OCI-M2 (cell line): ENCODE measurements around the gene YIPF2.
"Not testable (repeated sequence)": the region's sequence is repeated elsewhere in the genome, so short reads cannot be mapped to it uniquely, and the experiment has no call there.

Experiments
- DNase-seq: peaks from one replicate; lab custom pipeline; 2025; ENCODE audit not compliant: unreplicated experiment; lab: John Stamatoyannopoulos, UW

The YIPF2 gene

DNA sequence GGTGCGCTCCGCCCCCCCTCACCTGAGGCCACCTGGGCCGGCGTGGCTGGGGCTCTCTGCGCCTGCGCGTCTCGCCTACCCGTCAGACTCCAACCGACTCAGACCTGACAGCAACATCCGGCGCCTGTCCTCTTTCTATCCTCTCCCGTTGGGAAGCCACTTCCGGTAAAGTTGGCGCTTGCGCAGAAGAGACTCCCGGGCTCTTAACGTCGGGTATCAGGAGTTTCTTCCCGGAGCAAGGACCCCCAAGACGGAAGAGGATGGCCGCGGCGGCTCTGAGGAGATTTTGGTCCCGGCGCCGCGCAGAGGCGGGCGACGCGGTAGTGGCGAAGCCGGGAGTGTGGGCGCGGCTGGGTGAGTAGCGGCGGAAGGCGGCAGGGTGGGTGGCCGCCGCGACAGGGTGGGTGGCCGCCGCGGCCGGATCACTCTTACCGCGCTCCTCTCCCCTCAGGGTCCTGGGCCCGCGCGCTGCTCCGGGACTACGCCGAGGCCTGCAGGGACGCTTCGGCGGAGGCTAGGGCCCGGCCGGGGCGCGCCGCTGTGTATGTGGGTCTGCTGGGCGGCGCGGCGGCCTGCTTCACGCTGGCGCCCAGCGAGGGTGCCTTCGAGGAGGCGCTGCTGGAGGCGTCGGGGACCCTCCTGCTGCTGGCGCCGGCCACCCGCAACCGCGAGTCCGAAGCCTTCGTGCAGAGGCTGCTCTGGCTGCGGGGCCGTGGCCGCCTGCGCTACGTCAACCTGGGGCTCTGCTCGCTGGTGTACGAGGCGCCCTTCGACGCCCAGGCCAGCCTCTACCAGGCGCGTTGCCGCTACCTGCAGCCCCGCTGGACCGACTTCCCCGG is at the start of gene YIPF2, which contains the start of gene TIMM29:
Gene YIPF2, minus strand, starts transcription at position 77 of the 839 bp plus-strand sequence. CDS start 229 bp downstream, outside the sequence.
Gene TIMM29, plus strand, starts transcription at position 249 of the 839 bp plus-strand sequence. Its CDS starts 12 bp downstream, at position 261.
- DNase-seq = peak; percentile 100

GRCh38 chr19:10977742-10978092 is 49.3 kb upstream of the YIPF2 start:
- DNase-seq = no peak

DNA sequence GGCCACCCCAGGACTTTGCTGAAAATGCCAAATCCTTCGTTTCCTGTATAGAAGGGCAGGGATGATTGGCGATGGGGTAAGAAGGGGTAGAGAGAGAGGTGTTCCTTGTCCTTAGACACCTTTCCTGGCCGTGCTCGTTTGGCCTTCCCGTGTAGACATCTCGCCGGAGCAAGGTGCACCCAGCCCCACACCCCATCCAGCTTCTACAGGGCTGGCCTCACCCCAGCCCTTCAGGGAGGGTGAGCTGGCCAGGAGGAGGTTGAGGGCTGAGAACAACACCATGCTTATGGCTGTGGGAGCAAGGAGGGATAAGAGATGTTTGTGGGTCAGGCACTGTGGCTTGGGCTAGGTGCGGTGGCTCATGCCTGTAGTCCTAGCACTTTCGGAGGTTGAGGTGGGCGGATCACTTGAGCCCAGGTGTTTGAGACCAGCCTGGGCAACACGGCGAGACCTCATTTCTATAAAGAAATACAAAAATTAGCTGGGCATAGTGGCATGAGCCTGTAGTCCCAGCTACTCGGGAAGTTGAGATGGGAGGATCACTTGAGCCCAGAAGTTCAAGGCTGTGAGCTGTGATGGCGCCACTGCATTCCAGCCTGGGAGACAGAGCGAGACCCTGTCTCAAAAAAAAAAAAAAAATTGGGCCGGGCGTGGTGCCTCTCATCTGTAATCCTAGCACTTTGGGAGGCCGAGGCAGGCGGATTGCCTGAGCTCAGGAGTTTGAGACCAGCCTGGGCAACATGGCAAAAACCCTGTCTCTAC is 47.9 kb upstream of the YIPF2 start:
- no peak for DNase-seq

DNA sequence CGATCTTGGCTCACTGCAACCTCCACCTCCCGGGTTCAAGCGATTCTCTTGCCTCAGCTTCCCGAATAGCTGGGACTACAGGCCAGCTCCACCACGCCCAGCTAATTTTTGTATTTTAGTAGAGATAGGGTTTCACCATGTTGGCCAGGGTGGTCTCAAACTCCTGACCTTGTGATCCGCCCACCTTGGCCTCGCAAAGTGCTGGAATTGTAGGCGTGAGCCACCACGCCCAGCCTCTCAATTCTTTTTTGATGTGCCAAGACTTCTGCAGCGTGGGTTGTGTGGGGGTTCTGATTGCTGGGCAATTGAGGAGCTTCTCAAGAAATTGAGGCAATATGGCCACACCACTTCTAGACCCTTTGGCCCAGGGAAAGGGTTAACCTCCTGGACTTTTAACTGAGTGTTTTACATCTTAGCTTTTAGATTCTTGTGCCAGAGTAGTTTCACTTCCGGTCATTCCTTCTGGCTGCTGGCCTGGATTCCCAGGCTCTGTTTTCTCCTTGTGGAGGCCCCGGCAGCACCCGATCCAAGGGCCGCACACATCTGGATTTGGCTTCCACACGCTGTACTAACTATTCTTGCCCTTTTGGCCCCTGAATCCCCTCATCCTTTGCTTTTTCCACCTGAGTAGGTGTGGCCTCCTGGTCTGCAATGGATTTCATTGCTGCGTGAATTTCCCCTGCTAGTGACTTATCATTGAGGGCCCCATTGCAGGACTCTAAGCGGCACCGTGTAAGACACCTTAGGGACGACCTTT is 47.1 kb upstream of the YIPF2 start:
- no peak for DNase-seq

GRCh38 chr19:10971107-10971726 is 42.8 kb upstream of the YIPF2 start:
- no peak for DNase-seq

DNA sequence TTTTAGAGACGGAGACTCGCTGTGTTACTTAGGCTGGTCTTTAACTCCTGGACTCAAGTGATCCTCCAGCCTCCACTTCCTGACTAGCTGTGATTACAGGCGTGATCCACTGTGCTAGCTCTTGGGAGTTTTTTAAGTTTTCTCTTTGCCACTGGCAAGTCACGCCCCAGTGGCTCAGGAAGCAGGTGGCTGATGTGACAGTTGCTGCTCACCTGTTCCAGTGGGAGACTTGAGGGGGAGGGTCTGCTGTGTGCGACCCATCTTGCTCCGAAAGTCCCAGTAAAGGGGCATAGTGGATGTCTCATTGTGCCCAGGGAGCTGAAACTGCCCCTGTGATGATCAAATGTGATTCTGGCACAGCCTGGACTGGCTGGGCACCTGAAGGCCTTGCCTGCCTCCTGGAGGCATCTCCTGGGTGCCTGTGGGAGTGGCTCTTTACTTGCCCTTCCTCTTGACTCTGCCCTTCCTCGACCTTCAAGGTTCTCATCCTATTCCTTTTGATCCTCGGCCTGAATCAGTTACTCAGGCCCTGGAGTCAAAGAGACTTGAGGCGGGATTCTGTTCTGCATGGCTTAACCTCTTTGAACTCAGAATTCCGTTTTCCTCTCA is 40.2 kb upstream of the YIPF2 start:
- no peak for DNase-seq

DNA sequence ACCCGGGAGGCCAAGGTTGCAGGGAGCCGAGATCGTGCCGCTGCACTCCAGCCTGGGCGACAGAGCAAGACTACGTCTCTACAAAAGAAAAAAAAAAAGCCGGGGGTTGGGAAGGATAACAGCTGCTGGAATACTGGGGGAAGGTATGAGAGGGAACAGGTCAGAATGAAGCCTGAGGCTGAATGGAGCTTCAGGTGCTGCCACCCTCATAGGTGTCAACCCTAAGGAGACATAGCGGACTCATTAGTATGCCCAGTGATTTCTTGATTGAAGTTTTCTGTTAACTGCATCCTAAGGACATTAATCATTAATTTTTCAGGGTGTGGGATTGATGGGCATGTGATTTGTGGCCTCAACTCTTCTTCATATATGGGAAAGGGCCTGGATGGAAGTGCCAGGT is 38.4 kb upstream of the YIPF2 start:
- DNase-seq = no peak

- DNase-seq = no peak
These were observed 37.0 kb upstream of the YIPF2 start for GRCh38 chr19:10965398-10965797.

- DNase-seq = no peak
These were observed 36.5 kb upstream of the YIPF2 start for GRCh38 chr19:10964903-10965302.

DNA sequence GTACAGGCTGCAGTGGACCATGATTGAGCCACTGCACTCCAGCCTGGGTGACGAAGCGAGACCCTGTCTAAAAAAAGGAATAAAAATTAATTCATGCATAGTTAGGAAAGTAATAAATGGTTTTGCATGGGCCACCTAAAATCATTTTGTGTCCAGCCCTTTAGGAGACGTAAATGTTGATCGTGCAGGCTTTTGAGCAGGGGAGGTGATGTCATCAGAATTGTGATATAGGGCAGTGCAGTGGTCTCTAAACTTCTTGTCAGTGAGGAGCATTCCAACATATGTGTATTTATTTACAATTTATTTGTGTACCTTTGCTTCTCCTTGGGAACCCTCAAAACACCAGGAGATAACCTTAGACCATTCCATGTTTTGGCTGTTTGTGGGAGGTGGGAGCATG is 35.4 kb upstream of the YIPF2 start:
- DNase-seq = no peak

DNA sequence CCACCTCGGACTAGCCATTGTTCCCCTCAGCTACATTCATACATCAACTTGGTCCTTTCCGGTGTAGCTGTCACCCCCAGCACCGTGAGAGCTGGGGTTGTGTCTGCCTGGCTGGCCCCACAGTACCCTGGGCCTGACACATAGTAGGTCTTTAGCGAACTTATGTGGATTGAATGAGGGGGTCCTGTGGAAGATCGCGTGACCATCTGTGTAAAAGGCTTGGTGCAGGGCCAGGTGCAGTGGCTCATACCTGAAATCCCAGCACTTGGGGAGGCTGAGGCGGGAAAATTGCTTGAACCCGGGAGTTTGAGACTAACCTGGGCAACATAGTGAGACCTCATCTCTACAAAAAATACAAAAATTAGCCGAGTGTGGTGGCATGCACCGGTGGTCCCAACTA is 34.4 kb upstream of the YIPF2 start:
- DNase-seq = no peak

DNA sequence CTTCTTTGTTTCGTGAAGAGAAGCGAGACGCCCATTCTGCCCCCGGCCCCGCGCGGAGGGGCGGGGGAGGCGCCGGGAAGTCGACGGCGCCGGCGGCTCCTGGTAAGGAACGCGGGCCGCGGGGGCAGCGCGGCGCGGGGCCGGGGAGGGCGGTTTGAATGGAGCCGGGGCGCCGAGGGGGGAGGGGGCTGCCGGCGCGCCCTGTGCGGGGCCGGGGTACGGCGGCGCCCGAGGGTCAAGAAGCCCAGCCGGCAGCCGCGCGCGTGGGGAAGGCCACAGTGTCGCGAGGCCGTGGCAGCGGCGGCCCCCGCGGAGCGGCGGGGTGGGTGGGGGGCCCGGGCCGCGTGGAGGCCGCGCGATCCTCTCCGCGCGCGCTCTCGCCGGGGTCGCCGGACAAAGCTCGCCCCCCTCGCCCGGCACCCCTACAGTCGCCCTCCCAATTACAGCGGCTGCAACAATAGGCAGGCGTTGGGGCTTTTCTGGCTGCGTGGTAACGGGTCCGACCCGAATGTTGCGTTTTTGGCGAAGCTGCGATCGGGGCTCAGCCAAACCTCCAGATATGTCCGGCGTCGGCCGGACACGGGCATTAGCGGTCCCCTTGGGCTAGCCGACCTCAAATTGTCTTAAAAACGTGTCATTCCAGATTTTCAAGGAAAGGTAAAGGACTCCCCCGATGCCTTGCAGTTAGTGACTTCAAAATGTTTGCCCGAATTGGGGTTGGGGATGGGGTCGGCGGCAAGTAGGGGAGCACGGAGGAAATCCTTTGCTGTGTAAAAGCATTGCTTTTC is 32.8 kb upstream of the YIPF2 start:
- DNase-seq = peak; percentile 94

DNA sequence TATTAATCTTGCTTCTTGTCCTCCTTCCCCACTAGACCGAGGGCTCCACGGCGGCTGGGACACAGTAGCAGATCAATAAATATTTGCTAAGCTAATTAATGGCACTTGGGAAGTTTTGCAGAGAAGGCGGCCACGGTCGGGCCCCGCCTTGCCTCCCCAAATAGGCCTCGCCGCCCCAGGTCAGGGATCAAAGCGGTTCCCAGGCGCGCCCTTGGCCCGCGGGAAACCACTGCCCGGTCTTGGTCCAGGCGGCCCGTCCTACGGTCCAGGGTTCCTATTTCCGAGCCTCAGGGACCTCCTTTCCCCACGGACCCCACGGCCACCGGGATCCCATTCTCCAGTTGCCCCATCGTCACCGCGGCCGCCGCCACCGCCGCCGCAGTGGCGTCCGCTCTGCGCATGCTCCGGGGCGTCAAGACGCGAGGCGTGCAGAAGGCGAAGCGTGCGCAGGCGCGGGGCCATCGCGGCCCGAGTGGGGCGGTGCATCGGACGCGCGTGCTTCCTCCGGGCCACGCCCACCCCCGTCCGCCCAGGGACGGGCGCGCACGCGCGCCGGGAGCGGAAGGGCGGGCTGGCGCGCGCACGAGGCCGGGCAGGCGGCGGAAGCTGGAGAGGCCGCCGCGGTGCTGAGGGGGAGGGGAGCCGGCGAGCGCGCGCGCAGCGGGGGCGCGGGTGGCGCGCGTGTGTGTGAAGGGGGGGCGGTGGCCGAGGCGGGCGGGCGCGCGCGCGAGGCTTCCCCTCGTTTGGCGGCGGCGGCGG is 32.1 kb upstream of the YIPF2 start, which contains the start of gene SMARCA4:
Gene SMARCA4, plus strand, starts transcription at position 717 of the 759 bp plus-strand sequence. CDS start 23,122 bp downstream, outside the sequence.
- peak; percentile 100 for DNase-seq

GRCh38 chr19:10959277-10959968 is 31.0 kb upstream of the YIPF2 start:
- DNase-seq = not testable (repeated sequence)

DNA sequence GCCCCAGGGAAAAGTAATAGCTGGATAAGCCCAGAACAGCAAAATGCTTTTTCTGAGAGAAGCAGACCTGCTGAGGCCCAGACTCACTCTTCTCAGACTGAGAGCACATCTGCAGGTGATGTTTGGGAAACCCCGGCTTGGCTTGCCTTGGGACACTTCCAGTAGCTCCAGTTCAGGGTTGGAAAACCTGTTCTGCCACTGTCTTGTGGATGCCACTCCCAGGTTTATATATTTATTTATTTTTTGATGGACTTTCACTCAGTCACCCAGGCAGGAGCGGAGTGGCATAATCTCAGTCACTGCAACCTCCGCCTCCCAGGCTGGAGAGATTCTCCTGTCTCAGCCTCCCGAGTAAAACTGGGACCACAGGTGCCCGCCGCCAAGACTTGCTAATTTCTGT is 24.4 kb upstream of the YIPF2 start:
- DNase-seq = no peak

- DNase-seq = no peak
These were observed 18.7 kb upstream of the YIPF2 start for GRCh38 chr19:10946958-10947657.

GRCh38 chr19:10945264-10945663 is 16.8 kb upstream of the YIPF2 start:
- DNase-seq = no peak

DNA sequence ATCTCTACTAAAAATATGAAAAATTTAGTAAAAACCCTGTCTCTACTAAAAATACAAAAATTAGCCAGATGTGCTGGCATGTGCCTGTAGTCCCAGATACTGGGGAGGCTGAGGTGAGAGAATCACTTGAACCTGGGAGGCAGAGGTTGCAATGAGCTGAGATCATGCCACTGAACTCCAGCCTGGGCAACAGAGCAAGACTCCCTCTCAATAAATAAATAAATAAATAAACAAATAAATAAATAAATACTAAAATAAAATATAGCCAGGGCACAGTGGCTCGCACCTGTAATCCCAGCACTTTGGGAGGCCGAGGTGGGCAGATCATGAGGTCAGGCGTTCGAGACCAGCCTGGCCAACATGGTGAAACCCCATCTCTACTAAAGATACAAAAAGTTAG is 15.0 kb upstream of the YIPF2 start:
- DNase-seq = not testable (repeated sequence)
